HL-60 (cell line): ENCODE results near the gene SHB.
A peak's percentile ranks its signal among the peaks of the same experiment; 100 is the strongest.

Source experiments
- DNase-seq, 2 experiments: peaks; one replicate each; pipeline ENCODE4 v3.0.0-alpha.2; 2010 to 2020; ENCODE audit warnings: low read depth in 1 of 2, low spot score in 1 of 2
- H3K27ac ChIP-seq: fragments of 250-450 bp; sonication (Bioruptor Pico); replicated peaks from 2 replicates; pipeline ENCODE4 v1.5.1; 2020; ENCODE audit warnings: mild to moderate bottlenecking, moderate library complexity
- H3K27me3 ChIP-seq: fragments of 250-450 bp; sonication (Bioruptor Pico); 2 replicates; pipeline ENCODE4 v1.5.1; 2021; ENCODE audit warnings: mild to moderate bottlenecking, moderate library complexity; ENCODE audit not compliant: insufficient read depth, poor library complexity, severe bottlenecking
- H3K4me3 ChIP-seq: replicated peaks from 2 replicates; pipeline ENCODE4 v1.5.1; 2011; ENCODE audit warnings: mild to moderate bottlenecking, control low read depth, low read length; ENCODE audit not compliant: insufficient read depth
- GABPA ChIP-seq: IDR thresholded peaks from 2 replicates; pipeline ENCODE4 v1.6.1; 2012; ENCODE audit warnings: low read depth
- POLR2AphosphoS5 ChIP-seq: IDR thresholded peaks from 2 replicates; pipeline ENCODE4 v1.6.1; 2012; ENCODE audit warnings: low read depth
- SPI1 ChIP-seq: IDR thresholded peaks from 2 replicates; pipeline ENCODE4 v1.6.1; 2012; ENCODE audit warnings: low read depth, mild to moderate bottlenecking, borderline replicate concordance
- TF ChIP-seq, protein P1 (sequence below): IDR thresholded peaks from 2 replicates; pipeline ENCODE4 v1.6.1; 2012; ENCODE audit warnings: low read depth; ENCODE audit not compliant: insufficient replicate concordance
- TF ChIP-seq, protein P2 (sequence below): IDR thresholded peaks from one replicate; pipeline ENCODE4 v1.5.1; 2011; ENCODE audit warnings: low read length, control low read depth, inconsistent platforms; ENCODE audit not compliant: insufficient read depth

Gene SHB

DNA sequence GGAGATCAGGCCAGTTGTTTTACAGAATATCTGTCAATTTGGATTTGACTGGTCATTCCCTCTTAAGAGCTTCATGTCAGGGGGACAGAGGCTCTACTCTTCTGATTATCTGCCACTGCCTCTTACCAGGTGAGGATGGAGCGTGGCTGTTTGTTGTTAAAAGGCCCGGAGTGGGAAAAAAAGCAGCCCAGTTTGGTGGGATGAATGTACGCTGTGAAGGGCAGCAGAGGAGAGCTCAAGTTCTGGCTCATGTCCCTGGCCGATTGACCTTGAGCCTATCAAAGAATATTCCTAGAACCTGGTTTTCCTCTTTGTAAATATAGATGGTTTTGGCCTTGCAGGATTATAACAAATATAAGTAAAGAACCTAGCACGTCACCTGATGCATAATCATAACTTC lies 16.3 kb upstream of the SHB start:
- Histone ChIP-seq H3K4me3 (no peak overlapping the region), H3K27ac (no peak overlapping the region), H3K27me3 (no peaks in the 10 kb centered on the region)
- TF ChIP-seq SPI1 (no peak), POLR2AphosphoS5 (no peak), GABPA (no peak)
- TF ChIP-seq, protein P1, sequence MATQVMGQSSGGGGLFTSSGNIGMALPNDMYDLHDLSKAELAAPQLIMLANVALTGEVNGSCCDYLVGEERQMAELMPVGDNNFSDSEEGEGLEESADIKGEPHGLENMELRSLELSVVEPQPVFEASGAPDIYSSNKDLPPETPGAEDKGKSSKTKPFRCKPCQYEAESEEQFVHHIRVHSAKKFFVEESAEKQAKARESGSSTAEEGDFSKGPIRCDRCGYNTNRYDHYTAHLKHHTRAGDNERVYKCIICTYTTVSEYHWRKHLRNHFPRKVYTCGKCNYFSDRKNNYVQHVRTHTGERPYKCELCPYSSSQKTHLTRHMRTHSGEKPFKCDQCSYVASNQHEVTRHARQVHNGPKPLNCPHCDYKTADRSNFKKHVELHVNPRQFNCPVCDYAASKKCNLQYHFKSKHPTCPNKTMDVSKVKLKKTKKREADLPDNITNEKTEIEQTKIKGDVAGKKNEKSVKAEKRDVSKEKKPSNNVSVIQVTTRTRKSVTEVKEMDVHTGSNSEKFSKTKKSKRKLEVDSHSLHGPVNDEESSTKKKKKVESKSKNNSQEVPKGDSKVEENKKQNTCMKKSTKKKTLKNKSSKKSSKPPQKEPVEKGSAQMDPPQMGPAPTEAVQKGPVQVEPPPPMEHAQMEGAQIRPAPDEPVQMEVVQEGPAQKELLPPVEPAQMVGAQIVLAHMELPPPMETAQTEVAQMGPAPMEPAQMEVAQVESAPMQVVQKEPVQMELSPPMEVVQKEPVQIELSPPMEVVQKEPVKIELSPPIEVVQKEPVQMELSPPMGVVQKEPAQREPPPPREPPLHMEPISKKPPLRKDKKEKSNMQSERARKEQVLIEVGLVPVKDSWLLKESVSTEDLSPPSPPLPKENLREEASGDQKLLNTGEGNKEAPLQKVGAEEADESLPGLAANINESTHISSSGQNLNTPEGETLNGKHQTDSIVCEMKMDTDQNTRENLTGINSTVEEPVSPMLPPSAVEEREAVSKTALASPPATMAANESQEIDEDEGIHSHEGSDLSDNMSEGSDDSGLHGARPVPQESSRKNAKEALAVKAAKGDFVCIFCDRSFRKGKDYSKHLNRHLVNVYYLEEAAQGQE, result no peak
- TF ChIP-seq, protein P2, sequence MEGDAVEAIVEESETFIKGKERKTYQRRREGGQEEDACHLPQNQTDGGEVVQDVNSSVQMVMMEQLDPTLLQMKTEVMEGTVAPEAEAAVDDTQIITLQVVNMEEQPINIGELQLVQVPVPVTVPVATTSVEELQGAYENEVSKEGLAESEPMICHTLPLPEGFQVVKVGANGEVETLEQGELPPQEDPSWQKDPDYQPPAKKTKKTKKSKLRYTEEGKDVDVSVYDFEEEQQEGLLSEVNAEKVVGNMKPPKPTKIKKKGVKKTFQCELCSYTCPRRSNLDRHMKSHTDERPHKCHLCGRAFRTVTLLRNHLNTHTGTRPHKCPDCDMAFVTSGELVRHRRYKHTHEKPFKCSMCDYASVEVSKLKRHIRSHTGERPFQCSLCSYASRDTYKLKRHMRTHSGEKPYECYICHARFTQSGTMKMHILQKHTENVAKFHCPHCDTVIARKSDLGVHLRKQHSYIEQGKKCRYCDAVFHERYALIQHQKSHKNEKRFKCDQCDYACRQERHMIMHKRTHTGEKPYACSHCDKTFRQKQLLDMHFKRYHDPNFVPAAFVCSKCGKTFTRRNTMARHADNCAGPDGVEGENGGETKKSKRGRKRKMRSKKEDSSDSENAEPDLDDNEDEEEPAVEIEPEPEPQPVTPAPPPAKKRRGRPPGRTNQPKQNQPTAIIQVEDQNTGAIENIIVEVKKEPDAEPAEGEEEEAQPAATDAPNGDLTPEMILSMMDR, result no peak
- no peak for DNase-seq

DNA sequence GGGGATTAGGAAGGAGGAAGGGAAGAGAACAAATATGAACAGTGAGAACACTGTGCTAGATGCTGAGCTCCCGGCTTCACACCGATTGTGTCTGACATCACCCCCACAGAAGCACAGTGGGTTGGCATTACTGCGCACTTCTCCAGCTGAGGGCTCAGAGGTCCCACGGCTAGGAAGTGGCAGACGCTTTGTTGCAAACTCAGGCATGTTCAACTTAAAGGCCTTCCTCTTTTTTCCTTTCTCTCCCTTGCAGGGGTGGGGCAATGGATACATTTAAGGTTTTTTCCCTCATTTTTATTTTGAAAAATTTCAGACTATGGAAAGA lies 15.5 kb upstream of the SHB start:
- Histone ChIP-seq H3K27ac (no peak overlapping the region), H3K27me3 (no peaks in the 10 kb centered on the region), H3K4me3 (no peak overlapping the region)
- DNase-seq, result peak in 1 of 2 experiments; percentile 82
- no peak for TF ChIP-seq GABPA
- peak; percentile 95 for TF ChIP-seq SPI1
- TF ChIP-seq POLR2AphosphoS5, result no peak

DNA sequence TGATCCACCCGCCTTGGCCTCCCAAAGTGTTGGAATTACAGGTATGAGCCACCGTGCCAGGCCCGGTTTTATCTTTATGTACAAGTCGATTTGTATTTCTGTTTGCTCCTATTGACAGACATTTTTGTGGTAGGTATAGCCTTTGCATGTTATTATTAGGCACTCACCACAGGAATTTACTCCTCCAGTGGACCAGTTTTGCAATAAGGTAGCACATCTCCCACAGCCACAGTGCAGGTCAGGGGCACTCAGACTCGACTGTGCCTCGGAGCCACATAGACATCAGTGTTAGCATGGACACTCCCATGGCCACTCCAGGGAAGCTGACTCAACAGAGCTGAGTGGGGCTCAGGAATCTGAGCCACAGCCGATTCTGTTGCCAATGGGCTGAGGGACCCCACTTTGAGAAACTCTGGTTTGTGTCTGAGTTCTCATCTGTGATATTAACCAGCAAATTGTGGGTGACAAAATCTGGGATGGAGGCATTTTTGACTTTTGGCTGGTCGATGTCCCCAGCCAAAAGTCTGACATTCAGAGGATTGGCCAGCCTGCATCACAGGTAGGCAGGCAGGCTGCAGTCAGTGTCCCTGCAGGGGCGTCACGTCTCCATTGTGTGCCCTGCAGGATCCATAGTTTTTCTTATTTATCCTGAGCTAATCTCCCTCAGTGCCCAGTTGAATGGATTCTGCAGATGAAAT lies 15.0 kb upstream of the SHB start:
- H3K27me3 ChIP-seq, result no peaks in the 10 kb centered on the region
- DNase-seq, result no peak
- H3K4me3 ChIP-seq, result no peak overlapping the region
- TF ChIP-seq, protein P2, result no peak
- TF ChIP-seq POLR2AphosphoS5, result no peak
- TF ChIP-seq, protein P1, result no peak
- TF ChIP-seq GABPA, result no peak
- TF ChIP-seq SPI1, result no peak
- no peak overlapping the region for H3K27ac ChIP-seq

DNA sequence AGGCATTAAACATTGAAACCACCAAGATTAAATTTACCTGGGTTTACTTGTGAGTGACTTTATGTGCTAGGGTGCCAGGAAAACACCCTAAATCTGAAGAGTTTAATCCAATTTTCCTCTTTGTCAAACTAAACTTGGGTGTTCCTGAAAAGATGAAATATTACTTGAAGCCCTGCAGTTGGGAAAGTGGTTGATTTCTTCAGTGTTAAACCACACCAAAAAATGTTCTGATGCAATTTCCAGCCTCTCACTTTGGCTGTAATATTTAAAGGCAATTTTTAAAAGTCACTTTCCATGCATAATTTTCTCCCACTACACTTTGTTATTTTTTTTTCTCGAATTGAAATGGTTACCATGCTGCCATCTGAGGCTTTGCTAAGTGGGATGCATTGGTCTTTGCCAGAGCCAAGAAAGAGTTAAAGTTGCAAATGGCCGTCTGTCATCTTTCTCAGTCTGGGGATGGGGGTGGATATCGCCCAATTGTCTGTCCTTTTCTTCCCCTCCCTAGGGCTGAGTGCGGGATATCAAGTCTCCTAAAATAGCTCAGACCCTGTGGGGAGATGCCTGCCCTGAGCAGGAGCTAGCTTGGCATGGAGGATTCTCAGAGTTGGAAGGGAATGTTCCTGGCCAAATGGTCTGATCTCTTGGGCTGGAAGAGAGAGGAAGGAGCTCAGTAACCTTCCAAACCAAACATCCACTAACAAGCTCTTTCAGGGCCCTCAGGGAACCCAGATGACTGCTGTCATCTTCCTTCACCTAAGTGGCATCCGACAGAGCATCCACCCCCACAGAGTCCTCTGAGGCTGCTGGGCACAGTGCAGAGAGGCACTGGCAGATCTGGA lies 13.6 kb upstream of the SHB start:
- Histone ChIP-seq H3K27me3 (no peaks in the 10 kb centered on the region), H3K4me3 (no peak overlapping the region), H3K27ac (no peak overlapping the region)
- TF ChIP-seq, protein P2, result no peak
- TF ChIP-seq, protein P1, result no peak
- TF ChIP-seq GABPA, result no peak
- TF ChIP-seq POLR2AphosphoS5, result no peak
- TF ChIP-seq SPI1, result no peak
- DNase-seq, result peak in 1 of 2 experiments; percentile 29
